GM18511 (cell line): ENCODE data around the gene FHL3.
"Not testable (repeated sequence)": the region's sequence is repeated elsewhere in the genome, so short reads cannot be mapped to it uniquely, and the experiment has no call there.

Experiments
- ATAC-seq: cut with Tn5 transposase; IDR thresholded peaks from one replicate; pipeline ENCODE4 v1.9.1; 2021; ENCODE audit warnings: mild to moderate bottlenecking, moderate library complexity; ENCODE audit not compliant: unreplicated experiment

Gene FHL3

DNA sequence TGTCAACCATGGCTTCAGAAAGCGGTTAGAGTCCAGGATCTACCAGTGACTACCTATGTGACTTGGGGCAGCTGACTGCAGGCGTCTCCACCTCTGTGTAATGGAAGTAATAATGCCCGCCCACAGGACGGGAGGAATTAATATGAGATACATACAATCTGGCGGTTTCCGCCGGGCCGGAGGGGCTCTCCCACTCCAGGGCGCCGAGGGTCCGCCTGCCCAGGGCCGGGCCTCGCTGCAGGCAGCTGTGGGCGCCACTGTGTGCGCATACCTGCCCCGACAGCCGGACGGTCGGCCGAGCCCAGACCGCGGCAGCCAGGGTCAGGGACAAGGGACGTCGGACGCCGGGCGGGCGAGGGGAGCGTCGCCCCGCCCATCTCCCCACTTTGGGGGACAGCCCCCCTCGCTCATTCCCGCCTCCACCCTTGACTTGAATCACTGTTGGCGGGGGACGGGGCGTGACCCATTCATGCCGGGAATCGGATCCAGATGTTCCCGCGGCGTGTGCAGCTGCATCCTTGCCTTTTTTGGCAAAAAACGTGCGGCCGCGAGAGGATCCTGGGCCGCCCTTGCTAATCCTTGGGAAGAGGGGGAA lies 9.5 kb downstream of the FHL3 start:
- no peak for ATAC-seq

DNA sequence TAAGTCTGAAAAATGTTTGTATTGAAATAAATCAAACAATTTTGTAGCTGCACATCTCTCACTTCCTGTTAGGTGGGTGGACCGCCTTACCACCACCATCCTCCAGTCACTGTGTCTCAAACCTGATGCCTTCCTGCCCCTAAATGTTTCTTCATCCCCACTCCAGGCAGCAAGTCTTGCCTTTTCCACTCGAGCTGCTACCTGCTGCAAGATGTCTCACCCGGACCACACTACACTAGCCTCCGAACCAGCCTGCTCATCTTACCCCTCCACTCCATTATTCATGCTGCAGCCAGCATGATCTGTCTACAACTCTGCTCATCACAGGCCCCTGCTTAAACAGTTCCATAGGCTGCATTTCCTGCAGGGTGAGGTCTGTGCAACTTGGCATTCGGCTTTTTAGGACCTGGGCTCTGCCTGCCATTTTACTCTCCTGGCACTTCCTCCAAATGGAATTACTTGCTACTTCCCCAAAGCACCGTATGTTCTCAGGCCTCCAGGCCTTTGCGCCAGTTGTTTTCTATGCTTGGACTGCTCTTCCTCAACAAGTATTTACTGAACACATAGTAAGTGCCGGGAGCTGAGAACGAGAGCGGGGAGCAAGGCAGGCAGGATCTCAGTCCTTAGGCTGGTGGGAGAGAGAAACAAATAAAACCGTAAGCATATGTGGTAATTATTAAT lies 10.3 kb downstream of the FHL3 start:
- ATAC-seq = no peak

- ATAC-seq = peak; percentile 36
Observed at GRCh38 chr1:37989361-37989930, 15.9 kb downstream of the FHL3 start.

- no peak for ATAC-seq
Observed at GRCh38 chr1:37987679-37988078, 17.6 kb downstream of the FHL3 start.

DNA sequence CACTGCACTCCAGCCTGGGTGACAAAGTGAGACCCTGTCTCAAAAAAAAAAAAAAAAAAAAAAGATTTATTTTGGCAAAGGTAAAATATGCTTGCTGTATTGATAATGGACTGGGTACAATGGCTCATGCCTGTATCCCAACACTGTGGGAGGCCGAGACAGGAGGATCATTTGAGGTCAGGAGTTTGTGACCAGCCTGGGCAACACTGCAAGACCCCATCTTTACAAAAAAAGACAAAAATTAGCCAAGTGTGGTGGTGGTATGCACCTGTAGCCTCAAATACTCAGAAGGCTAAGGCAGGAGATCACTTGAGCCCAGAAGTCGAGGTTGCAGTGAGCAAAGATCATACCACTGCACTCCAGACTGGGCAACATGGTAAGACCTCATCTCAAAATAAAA lies 21.8 kb downstream of the FHL3 start:
- no peak for ATAC-seq

DNA sequence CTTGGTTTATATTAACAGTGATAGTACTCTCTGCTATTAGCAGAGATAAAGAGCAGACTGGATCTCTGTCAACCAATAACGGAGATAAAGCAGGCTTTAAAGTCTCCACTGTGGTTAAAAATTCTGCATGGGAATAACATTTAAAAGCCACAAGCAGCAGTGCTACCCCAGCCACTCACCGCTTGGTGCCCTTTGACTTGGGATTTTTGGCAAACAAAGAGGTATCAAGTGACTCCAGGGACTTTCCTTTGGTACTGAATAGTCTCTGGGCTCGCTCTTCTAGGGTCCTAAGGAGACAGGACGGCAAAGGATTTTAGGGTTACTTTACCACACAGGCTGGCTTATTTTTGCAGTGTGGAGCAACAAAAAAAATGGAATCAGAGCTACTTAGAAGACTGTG lies 26.8 kb downstream of the FHL3 start:
- ATAC-seq = no peak

GRCh38 chr1:37975083-37975482 lies 30.2 kb downstream of the FHL3 start:
- ATAC-seq = not testable (repeated sequence)

GRCh38 chr1:37974567-37974966 lies 30.7 kb downstream of the FHL3 start:
- ATAC-seq = no peak

DNA sequence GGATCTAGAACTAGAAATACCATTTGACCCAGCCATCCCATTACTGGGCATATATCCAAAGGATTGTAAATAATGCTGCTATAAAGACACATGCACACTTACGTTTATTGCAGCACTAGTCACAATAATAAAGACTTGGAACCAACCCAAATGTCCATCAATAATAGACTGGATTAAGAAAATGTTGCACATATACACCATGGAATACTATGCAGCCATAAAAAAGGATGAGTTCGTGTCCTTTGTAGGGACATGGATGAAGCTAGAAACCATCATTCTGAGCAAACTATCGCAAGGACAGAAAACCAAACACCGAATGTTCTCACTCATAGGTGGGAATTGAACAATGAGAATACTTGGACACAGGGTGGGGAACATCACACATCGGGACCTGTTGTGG lies 31.6 kb downstream of the FHL3 start:
- ATAC-seq = not testable (repeated sequence)

GRCh38 chr1:37965301-37965700 lies 40.0 kb downstream of the FHL3 start:
- ATAC-seq = no peak

GRCh38 chr1:37964106-37964505 lies 41.2 kb downstream of the FHL3 start:
- ATAC-seq = not testable (repeated sequence)

GRCh38 chr1:37958690-37959089 lies 46.6 kb downstream of the FHL3 start:
- ATAC-seq = no peak

DNA sequence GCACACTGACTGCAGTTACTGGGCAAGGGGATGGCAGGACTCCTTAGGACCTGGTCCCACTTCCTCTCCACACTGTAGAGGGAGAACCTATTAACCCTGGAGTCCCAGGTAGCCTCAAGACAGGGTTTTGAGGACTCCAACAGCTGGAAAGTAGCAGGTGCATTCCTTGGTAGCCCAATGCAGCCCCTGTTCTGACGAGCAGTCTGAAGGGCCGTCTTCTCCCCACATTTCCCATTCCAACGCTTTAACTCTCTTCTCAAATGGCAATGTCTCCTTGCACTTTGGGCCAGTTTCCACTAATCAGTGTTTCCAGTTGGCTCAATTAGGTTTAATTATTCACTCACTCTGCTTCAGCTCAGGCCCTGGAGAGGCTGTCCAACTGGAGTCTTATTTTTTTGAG lies 49.6 kb downstream of the FHL3 start:
- ATAC-seq = no peak

DNA sequence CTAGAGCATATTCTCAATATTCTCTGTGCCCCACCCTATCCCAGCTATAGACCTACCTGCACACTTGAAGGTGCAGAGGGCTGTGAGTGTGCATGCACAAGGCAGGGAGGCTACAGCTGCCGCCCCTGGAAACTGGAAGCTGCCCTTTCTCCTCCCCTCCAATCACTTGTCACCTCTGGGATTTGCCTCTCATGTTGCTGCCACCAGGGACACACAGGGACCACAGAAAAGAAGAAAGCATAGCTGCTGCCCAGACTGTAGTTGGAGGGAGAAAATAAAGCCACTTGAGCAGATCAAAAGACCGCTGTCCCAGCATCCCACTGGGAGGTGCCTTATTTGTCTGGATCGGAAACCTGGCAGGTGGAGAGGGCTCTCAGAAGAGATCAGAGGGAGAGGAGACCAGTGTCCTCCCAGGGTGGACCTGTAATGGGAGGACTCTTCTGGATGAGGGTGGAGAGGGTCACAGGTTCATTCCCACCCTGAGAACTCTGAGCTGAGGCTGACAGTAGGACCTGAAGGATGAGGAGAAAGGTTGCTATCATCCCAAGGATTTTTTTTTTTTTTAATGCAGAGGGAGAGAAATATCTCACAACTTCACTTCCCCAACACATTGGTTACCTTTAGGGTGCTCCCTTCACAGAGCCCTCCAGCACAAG lies 50.9 kb downstream of the FHL3 start:
- ATAC-seq = no peak

DNA sequence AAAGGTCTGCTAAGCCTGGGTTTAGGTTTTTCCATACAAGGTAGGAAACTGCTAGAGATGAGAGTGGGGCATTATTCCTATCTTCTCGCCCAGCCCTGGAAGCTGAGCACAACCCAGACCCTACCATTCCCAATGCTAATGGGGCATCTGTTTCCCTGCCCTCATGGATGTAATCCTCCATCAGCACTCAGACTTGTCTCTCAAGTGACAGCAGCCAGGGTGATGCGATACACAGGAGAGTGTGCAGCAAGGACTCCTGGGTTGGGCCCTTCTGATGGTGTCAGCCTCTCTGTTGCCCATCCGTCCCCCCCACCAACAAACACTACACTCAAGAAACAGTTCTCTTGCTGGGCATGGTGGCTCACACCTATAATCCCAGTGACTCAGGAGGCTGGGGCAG lies 52.6 kb downstream of the FHL3 start:
- no peak for ATAC-seq

DNA sequence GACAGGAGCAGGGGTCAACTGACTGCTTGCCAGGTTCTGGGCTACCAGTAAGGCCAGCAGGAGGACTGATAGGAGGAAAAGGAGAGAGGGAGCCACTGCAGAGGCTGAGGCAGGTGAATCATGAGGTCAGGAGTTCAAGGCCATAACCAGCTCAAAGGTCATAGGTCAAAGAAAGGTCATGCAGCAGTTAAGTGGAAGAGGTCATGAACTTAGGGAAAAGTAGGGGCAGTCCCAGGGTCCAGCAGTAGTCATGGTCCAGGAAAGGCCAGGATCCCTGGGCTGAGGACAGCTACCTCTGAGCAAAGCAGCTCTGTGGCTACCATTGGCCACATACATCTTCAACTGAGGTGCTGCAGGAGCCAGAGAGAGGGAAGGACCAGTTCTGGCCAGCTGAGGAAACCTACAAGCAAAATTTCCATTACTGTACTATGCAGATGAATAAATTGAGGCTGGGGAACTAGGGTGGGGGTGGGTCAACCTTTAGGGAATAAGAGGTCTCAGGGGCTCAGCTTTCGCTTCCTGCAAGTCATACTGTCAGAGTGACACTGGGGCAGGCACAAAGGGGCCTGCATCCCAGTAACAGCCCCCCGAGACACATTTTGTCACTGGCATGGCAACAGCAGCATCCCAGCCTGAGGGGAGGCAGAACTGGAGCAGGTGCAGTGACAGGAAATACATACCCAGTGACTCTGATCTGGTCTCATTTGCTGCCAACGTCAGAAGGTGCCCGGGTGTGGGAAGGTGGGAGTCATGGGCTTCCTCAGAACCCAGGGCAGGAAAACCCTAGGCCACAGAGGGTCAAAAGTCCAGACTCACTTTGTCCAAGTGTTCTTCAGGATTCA lies 53.3 kb downstream of the FHL3 start:
- no peak for ATAC-seq

- no peak for ATAC-seq
Observed at GRCh38 chr1:37951041-37951782, 54.1 kb downstream of the FHL3 start.

DNA sequence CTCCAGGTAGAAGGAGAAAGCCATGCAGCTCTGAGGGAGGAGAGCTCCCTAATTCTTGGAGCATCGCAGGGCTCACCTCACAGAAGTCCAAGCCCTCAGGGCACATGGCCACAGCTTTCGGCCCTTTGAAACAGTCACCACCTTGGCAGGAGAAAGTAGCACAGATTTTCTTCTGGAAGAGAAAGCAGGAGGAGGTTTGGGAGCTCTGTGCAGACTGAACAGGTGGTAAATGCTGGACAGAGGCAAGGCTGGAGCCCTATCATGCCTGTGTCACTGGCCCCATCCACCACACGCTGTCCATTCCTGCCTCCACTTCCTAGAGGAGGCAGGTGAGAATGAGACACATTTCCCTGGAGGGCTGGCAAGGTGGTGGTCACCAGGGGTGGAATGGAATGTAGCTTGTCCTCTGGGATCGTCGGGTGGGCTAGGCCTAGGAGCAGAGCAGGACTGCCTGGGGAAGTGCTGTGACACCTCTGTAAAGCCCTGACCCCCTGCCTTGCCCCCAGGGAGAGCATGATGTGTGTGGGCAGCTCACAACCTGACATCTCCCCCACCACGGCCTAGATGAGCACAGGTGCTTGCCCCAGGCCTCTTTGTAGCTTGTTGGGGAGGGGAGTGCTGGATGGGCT lies 55.7 kb downstream of the FHL3 start:
- ATAC-seq = no peak

- ATAC-seq = no peak
Observed at GRCh38 chr1:37948841-37949240, 56.5 kb downstream of the FHL3 start.

DNA sequence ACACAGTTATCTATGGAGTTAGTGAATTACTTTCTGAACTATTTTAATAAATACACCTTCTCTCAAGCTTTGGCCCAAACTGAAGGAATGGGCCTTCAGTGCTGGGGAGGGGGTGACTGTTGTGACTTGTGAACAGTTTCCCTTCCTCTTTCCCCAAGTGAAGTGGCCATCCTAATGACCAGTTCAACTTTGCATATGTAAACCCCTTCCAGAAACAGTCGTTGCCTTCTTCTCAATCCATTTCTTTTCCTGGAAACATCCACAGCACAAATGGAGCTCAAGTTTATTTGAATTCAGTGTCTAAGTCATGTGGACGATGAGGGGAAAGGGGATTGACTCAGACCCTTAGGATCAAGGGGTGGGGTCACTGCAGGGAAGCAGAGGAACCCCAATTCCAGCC lies 57.1 kb downstream of the FHL3 start:
- no peak for ATAC-seq
